ENCODE results near the gene STK4. TPM values are rescaled to one million over a fixed set of nuclear protein-coding genes. Genes with fewer than 3 reads are reported as not detected.

STK4 gene
- total RNA-seq, 4 donors from 2014 or later = 26.9 to 33.5 (median 28.8) TPM

- WGBS, 2 donors (ENCODE audit: low coverage in 1 of 2) = 63 to 71% methylated on average over 2 of the region's 2 CpGs
- no peaks in the 10 kb centered on the region for H3K27me3 ChIP-seq
- TF ChIP-seq POLR2AphosphoS5 (IDR thresholded peaks at IDR 0.05) (no peak), EP300 (IDR thresholded peaks at IDR 0.05) (no peak), CTCF (IDR thresholded peaks at IDR 0.05) (no peak), POLR2A (IDR thresholded peaks at IDR 0.05) (no peak)
- no peak overlapping the region for H3K4me3 ChIP-seq
- peaks cover 0 to 33% (median 0%) of the 10 kb centered on the region in 3 donors for H3K4me1 ChIP-seq
- no peaks in the 10 kb centered on the region for H3K9me3 ChIP-seq
- no peak overlapping the region for H3K27ac ChIP-seq
- no peak for ATAC-seq
- peaks cover 5 to 52% of the 10 kb centered on the region in 2 donors for H3K36me3 ChIP-seq
These were observed 6.7 kb downstream of the STK4 start for GRCh38 chr20:44973053-44973452.

GRCh38 chr20:44976698-44977097, 10.4 kb downstream of the STK4 start:
- Histone ChIP-seq H3K27me3 (no peaks in the 10 kb centered on the region), H3K9me3 (no peaks in the 10 kb centered on the region), H3K4me1 (no peaks in the 10 kb centered on the region), H3K4me3 (no peak overlapping the region), H3K27ac (no peak overlapping the region), H3K36me3 (peaks cover 5 to 88% of the 10 kb centered on the region in 2 donors)
- WGBS, 2 donors (ENCODE audit: low coverage in 1 of 2) = 88 to 98% methylated on average over 4 of the region's 4 CpGs
- no peak for ATAC-seq
- no peak for TF ChIP-seq CTCF (IDR thresholded peaks at IDR 0.05)
- TF ChIP-seq POLR2A (IDR thresholded peaks at IDR 0.05) = no peak
- TF ChIP-seq POLR2AphosphoS5 (IDR thresholded peaks at IDR 0.05) = no peak
- no peak for TF ChIP-seq EP300 (IDR thresholded peaks at IDR 0.05)

GRCh38 chr20:44979090-44979621, 12.8 kb downstream of the STK4 start:
- no peaks in the 10 kb centered on the region for H3K4me1 ChIP-seq
- H3K36me3 ChIP-seq = peaks cover 5 to 84% of the 10 kb centered on the region in 2 donors
- H3K9me3 ChIP-seq = no peaks in the 10 kb centered on the region
- peak overlapping the region in 1 of 4 donors; percentile 41 for H3K27ac ChIP-seq
- no peaks in the 10 kb centered on the region for H3K27me3 ChIP-seq
- 49 to 73% methylated on average over 2 of the region's 2 CpGs for WGBS, 2 donors (ENCODE audit: low coverage in 1 of 2)
- no peak overlapping the region for H3K4me3 ChIP-seq
- ATAC-seq = no peak
- TF ChIP-seq POLR2AphosphoS5 (IDR thresholded peaks at IDR 0.05) (no peak), CTCF (IDR thresholded peaks at IDR 0.05) (no peak), POLR2A (IDR thresholded peaks at IDR 0.05) (no peak), EP300 (IDR thresholded peaks at IDR 0.05) (no peak)

- no peak for ATAC-seq
- Histone ChIP-seq H3K27me3 (no peaks in the 10 kb centered on the region), H3K4me3 (no peak overlapping the region), H3K27ac (no peak overlapping the region), H3K9me3 (no peaks in the 10 kb centered on the region), H3K4me1 (no peaks in the 10 kb centered on the region), H3K36me3 (peaks cover 0 to 83% of the 10 kb centered on the region in 2 donors)
- no peak for TF ChIP-seq CTCF (IDR thresholded peaks at IDR 0.05)
- no peak for TF ChIP-seq POLR2A (IDR thresholded peaks at IDR 0.05)
- no peak for TF ChIP-seq POLR2AphosphoS5 (IDR thresholded peaks at IDR 0.05)
- TF ChIP-seq EP300 (IDR thresholded peaks at IDR 0.05) = no peak
- WGBS, 2 donors (ENCODE audit: low coverage in 1 of 2) = 95 to 97% methylated on average over 8 of the region's 8 CpGs
These were observed 15.6 kb downstream of the STK4 start for GRCh38 chr20:44981736-44982406.

Measured in gastroesophageal sphincter (tissue), 4 donors.